Esophagus squamous epithelium (tissue), 4 donors: ENCODE measurements around the gene FALEC.

Experiments used
- CTCF ChIP-seq, 6 experiments: fragments of 450-650 bp in 4 of 6; fragments of 200-600 bp in 2 of 6; sonication (generic) in 2 of 6; IDR thresholded peaks; one replicate each; pipeline ENCODE4 v1.5.1; 2016 to 2019; ENCODE audit warnings: antibody characterized with exemption in 6 of 6, mild to moderate bottlenecking in 4 of 6, moderate library complexity in 4 of 6
- POLR2A ChIP-seq, 4 donors: fragments of 450-650 bp; IDR thresholded peaks; one replicate each; pipeline ENCODE4 v1.6.1; 2017; ENCODE audit warnings: antibody characterized with exemption in 4 of 4, mild to moderate bottlenecking in 4 of 4, moderate library complexity in 3 of 4

- TF ChIP-seq CTCF (IDR thresholded peaks at IDR 0.05): no peak
- TF ChIP-seq POLR2A (IDR thresholded peaks at IDR 0.05): no peak
These were observed 20.1 kb downstream of the FALEC start for GRCh38 chr1:150535511-150536287.
